ENCODE measurements around the gene PRPH. TPM values are rescaled to one million over a fixed set of nuclear protein-coding genes. Genes with fewer than 3 reads are reported as not detected.

The PRPH gene
- polyA plus RNA-seq, 1 experiment = not detected

GRCh38 chr12:49345825-49346658 is 51.1 kb downstream of the PRPH start:
- no peaks in the 10 kb centered on the region for H3K36me3 ChIP-seq (ENCODE audit: control insufficient read depth, insufficient read depth, low read length)
- H3K27me3 ChIP-seq (ENCODE audit: control insufficient read depth, insufficient read depth, low read length) = peaks cover 46% of the 10 kb centered on the region
- ChIA-PET CTCF (interaction anchor here (1.3 to 4.7 kb wide), 10 partner anchors 10 to 234 kb away, joined by 4 to 78 read pairs (median 34); partner anchors contain the start of genes C1QL4 and SPATS2), POLR2A (no interaction called here)
- no peak for TF ChIP-seq CTCF (IDR thresholded peaks at IDR 0.05; ENCODE audit: insufficient read depth, low read depth, low read length)
- DNase-seq (ENCODE audit: low read depth) = no peak
- peak overlapping the region; percentile 26 for H3K4me3 ChIP-seq (ENCODE audit: low read depth, low read length)

GRCh38 chr12:49346659-49347310 is 51.8 kb downstream of the PRPH start, which contains the start of gene DNAJC22:
DNAJC22 (plus strand) TSS chr12:49346888; CDS start chr12:49348873, 1,985 bp downstream.
- Histone ChIP-seq H3K4me3 (ENCODE audit: low read depth, low read length) (peak within 1 kb of the TSS; percentile 31), H3K27me3 (ENCODE audit: control insufficient read depth, insufficient read depth, low read length) (peaks cover 40% of the 10 kb centered on the region), H3K36me3 (ENCODE audit: control insufficient read depth, insufficient read depth, low read length) (no peaks in the 10 kb centered on the region)
- no peak for TF ChIP-seq CTCF (IDR thresholded peaks at IDR 0.05; ENCODE audit: insufficient read depth, low read depth, low read length)
- ChIA-PET POLR2A (no interaction called here), CTCF (interaction anchor here (0.6 to 4.7 kb wide), 28 partner anchors 10 to 482 kb away, joined by 3 to 78 read pairs (median 6); partner anchors contain the start of genes C1QL4, PRPF40B, PRPH and SPATS2)
- DNase-seq (ENCODE audit: low read depth) = no peak

- H3K36me3 ChIP-seq (ENCODE audit: control insufficient read depth, insufficient read depth, low read length) = no peaks in the 10 kb centered on the region
- DNase-seq (ENCODE audit: low read depth) = no peak
- TF ChIP-seq CTCF (IDR thresholded peaks at IDR 0.05; ENCODE audit: insufficient read depth, low read depth, low read length) = peak; percentile 95
- ChIA-PET CTCF (interaction anchor here (0.6 to 4.7 kb wide), 44 partner anchors 10 to 482 kb away, joined by 3 to 78 read pairs (median 4); partner anchors contain the start of genes C1QL4, PRPF40B, PRPH and SPATS2), POLR2A (no interaction called here)
- peaks cover 35% of the 10 kb centered on the region for H3K27me3 ChIP-seq (ENCODE audit: control insufficient read depth, insufficient read depth, low read length)
- H3K4me3 ChIP-seq (ENCODE audit: low read depth, low read length) = peak overlapping the region; percentile 31
These were observed 52.6 kb downstream of the PRPH start for GRCh38 chr12:49347311-49348193.

Other genes with a start within 250 kb of the PRPH start
- 8.2 and 9.7 TPM in 2 replicates for gene KMT2D, start 234.4 kb upstream of the PRPH start, polyA plus RNA-seq (2011; rRNA removed)
- gene RHEBL1, start 225.2 kb upstream of the PRPH start, polyA plus RNA-seq (2011; rRNA removed) = 0.82 and 1.3 TPM in 2 replicates
- gene DHH, start 200.3 kb upstream of the PRPH start, polyA plus RNA-seq (2011; rRNA removed) = not detected in 2 replicates
- gene LMBR1L, start 184.3 kb upstream of the PRPH start, polyA plus RNA-seq (2011; rRNA removed) = 37.2 and 63.1 TPM in 2 replicates
- gene TUBA1B, start 163.8 kb upstream of the PRPH start, polyA plus RNA-seq (2011; rRNA removed) = 2,513 and 3,601 TPM in 2 replicates
- gene TUBA1A, start 106.1 kb upstream of the PRPH start, polyA plus RNA-seq (2011; rRNA removed) = 616 and 820 TPM in 2 replicates
- 1,365 and 2,194 TPM in 2 replicates for gene TUBA1C, start 30.1 kb upstream of the PRPH start, polyA plus RNA-seq (2011; rRNA removed)
- gene TROAP, start 28.1 kb downstream of the PRPH start, polyA plus RNA-seq (2011; rRNA removed) = 11.8 and 24.8 TPM in 2 replicates
- not detected in 2 replicates for gene C1QL4, start 42.0 kb downstream of the PRPH start, polyA plus RNA-seq (2011; rRNA removed)
- gene DNAJC22, start 51.7 kb downstream of the PRPH start, polyA plus RNA-seq (2011; rRNA removed) = 2.3 and 4.3 TPM in 2 replicates
- 23.1 and 29.8 TPM in 2 replicates for gene SPATS2, start 72.3 kb downstream of the PRPH start, polyA plus RNA-seq (2011; rRNA removed)
- 0.01 and 0.02 TPM in 2 replicates for gene KCNH3, start 243.9 kb downstream of the PRPH start, polyA plus RNA-seq (2011; rRNA removed)